ENCODE data around the gene MEF2A. TPM values are rescaled to one million over a fixed set of nuclear protein-coding genes. Genes with fewer than 3 reads are reported as not detected.

Gene MEF2A
- total RNA-seq, 1 donor from 2014 or later: 61.9 TPM

DNA sequence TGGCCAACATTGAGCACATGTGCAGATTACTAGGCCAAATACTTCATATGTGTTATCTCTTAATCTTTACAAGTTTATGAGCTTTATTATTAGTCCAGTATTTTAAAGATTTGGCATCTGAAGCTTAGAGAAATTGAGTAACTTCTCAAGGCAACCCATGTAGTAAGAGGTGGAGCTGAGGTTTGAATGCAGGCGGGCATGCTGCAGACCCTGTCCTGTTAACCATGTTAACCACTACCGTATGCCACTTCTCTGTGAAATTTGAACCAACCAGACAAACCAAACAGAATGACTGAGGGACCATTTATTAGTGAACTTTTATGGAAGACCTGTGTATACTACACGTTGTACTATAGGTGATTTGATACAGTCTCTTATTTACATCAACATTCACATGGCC is 49.7 kb downstream of the MEF2A start:
- Mint-ChIP-seq H3K36me3 (peaks cover 8% of the 10 kb centered on the region), H3K4me3 (no peak overlapping the region), H3K27me3 (ENCODE audit: insufficient read depth, low read depth) (no peaks in the 10 kb centered on the region), H3K9me3 (peaks cover 7% of the 10 kb centered on the region), H3K4me1 (peaks cover 11% of the 10 kb centered on the region), H3K27ac (no peak overlapping the region)
- Histone ChIP-seq H3K79me2 (ENCODE audit: low read depth) (peaks cover 97% of the 10 kb centered on the region), H3K27ac (no peak overlapping the region), H4K20me1 (ENCODE audit: low read depth) (peaks cover 37% of the 10 kb centered on the region), H3K4me2 (no peak overlapping the region), H3K9me3 (ENCODE audit: low read depth) (no peaks in the 10 kb centered on the region), H3F3A (ENCODE audit: low read depth) (no peaks in the 10 kb centered on the region), H3K36me3 (no peaks in the 10 kb centered on the region), H3K9ac (no peak overlapping the region), H3K27me3 (no peaks in the 10 kb centered on the region), H3K4me3 (no peak overlapping the region), H2AFZ (replicated peaks) (no peak overlapping the region), H3K4me1 (peaks cover 12% of the 10 kb centered on the region)
- DNase-seq (ENCODE audit: low spot score): no peak
- TF ChIP-seq EZH2phosphoT487 (IDR thresholded peaks at IDR 0.05): no peak
- no peak for TF ChIP-seq EZH2 (IDR thresholded peaks at IDR 0.05)
- TF ChIP-seq, protein P1, sequence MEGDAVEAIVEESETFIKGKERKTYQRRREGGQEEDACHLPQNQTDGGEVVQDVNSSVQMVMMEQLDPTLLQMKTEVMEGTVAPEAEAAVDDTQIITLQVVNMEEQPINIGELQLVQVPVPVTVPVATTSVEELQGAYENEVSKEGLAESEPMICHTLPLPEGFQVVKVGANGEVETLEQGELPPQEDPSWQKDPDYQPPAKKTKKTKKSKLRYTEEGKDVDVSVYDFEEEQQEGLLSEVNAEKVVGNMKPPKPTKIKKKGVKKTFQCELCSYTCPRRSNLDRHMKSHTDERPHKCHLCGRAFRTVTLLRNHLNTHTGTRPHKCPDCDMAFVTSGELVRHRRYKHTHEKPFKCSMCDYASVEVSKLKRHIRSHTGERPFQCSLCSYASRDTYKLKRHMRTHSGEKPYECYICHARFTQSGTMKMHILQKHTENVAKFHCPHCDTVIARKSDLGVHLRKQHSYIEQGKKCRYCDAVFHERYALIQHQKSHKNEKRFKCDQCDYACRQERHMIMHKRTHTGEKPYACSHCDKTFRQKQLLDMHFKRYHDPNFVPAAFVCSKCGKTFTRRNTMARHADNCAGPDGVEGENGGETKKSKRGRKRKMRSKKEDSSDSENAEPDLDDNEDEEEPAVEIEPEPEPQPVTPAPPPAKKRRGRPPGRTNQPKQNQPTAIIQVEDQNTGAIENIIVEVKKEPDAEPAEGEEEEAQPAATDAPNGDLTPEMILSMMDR (IDR thresholded peaks at IDR 0.05): no peak

DNA sequence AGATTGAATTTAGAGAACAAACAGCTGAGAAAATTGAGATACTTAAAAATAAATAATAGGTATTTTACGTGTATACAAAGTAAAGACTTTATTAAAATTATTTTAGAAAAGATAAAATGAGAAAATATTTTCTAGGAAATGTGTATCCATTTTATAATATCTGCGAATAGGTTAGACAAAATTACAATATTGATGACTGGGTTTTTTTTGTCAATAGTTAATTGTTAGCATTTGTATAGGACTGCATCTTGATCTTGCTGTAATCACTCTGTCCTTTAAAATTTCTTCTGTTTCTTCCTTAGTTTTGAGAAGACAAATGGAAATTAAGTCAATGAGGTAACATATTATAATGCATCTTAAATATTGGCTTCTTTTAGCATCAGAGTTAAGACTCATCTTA is 50.3 kb downstream of the MEF2A start:
- DNase-seq (ENCODE audit: low spot score): no peak
- no peak overlapping the region for H3K27ac ChIP-seq
- no peaks in the 10 kb centered on the region for H3K27me3 Mint-ChIP-seq (ENCODE audit: insufficient read depth, low read depth)
- peaks cover 12% of the 10 kb centered on the region for H3K4me1 ChIP-seq
- no peak overlapping the region for H3K4me3 ChIP-seq
- H3K36me3 ChIP-seq: no peaks in the 10 kb centered on the region
- peaks cover 5% of the 10 kb centered on the region for H3K9me3 Mint-ChIP-seq
- no peak overlapping the region for H3K4me2 ChIP-seq
- no peak overlapping the region for H3K27ac Mint-ChIP-seq
- H3K9ac ChIP-seq: no peak overlapping the region
- H2AFZ ChIP-seq (replicated peaks): no peak overlapping the region
- H3K27me3 ChIP-seq: no peaks in the 10 kb centered on the region
- H3K9me3 ChIP-seq (ENCODE audit: low read depth): no peaks in the 10 kb centered on the region
- peaks cover 37% of the 10 kb centered on the region for H4K20me1 ChIP-seq (ENCODE audit: low read depth)
- peaks cover 8% of the 10 kb centered on the region for H3K36me3 Mint-ChIP-seq
- TF ChIP-seq EZH2phosphoT487 (IDR thresholded peaks at IDR 0.05) (no peak), EZH2 (IDR thresholded peaks at IDR 0.05) (no peak)
- TF ChIP-seq, protein P1 (IDR thresholded peaks at IDR 0.05): no peak
- H3K4me1 Mint-ChIP-seq: peaks cover 11% of the 10 kb centered on the region
- H3K4me3 Mint-ChIP-seq: no peak overlapping the region
- peaks cover 97% of the 10 kb centered on the region for H3K79me2 ChIP-seq (ENCODE audit: low read depth)
- H3F3A ChIP-seq (ENCODE audit: low read depth): no peaks in the 10 kb centered on the region

DNA sequence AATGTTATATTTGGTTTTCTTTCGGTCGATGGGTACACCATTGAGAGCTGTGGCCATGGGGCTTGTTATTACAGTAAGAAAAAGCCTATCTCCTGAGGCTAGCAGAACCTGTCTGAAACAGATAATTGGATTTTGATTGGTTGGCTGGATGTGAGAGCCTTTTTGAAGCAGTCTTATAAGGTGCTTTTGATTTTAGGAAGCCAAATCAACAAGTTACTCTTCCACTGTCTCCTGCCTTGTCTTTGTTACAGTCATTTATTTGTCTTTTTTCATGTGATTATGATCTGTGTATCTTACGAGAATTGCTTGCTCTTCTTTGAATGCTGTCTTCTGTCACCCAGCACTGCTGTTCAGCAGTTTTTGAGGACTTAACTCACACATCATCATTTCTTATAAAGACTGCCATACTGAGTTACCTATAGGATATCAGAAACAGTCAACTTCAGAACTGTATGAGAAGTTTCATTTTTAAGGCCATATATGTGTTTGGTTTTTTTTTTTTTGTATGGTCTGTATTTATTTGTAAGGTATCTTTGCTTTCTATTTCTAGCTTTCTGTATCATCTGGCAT is 51.1 kb downstream of the MEF2A start:
- TF ChIP-seq, protein P1 (IDR thresholded peaks at IDR 0.05): no peak
- no peak for TF ChIP-seq EZH2phosphoT487 (IDR thresholded peaks at IDR 0.05)
- H3K27ac Mint-ChIP-seq: no peak overlapping the region
- H3K36me3 ChIP-seq: no peaks in the 10 kb centered on the region
- H3K9me3 Mint-ChIP-seq: peaks cover 1% of the 10 kb centered on the region
- H2AFZ ChIP-seq (replicated peaks): no peak overlapping the region
- H4K20me1 ChIP-seq (ENCODE audit: low read depth): peaks cover 37% of the 10 kb centered on the region
- H3K4me1 Mint-ChIP-seq: peaks cover 11% of the 10 kb centered on the region
- H3K4me1 ChIP-seq: peaks cover 12% of the 10 kb centered on the region
- H3K27ac ChIP-seq: no peak overlapping the region
- H3K27me3 Mint-ChIP-seq (ENCODE audit: insufficient read depth, low read depth): no peaks in the 10 kb centered on the region
- H3K4me3 Mint-ChIP-seq: no peak overlapping the region
- no peak overlapping the region for H3K4me2 ChIP-seq
- DNase-seq (ENCODE audit: low spot score): no peak
- peaks cover 5% of the 10 kb centered on the region for H3K36me3 Mint-ChIP-seq
- no peaks in the 10 kb centered on the region for H3K9me3 ChIP-seq (ENCODE audit: low read depth)
- H3K79me2 ChIP-seq (ENCODE audit: low read depth): peaks cover 97% of the 10 kb centered on the region
- no peak overlapping the region for H3K9ac ChIP-seq
- no peaks in the 10 kb centered on the region for H3F3A ChIP-seq (ENCODE audit: low read depth)
- no peaks in the 10 kb centered on the region for H3K27me3 ChIP-seq
- H3K4me3 ChIP-seq: no peak overlapping the region
